Measurements from ENCODE around the gene RCCD1.
A peak's percentile ranks its signal among the peaks of the same experiment; 100 is the strongest.

RCCD1 gene

GRCh38 chr15:90991587-90992285 is 37.1 kb downstream of the RCCD1 start:
- no peak overlapping the region for H3K4me3 ChIP-seq (ENCODE audit: low read depth, low read length)
- H3K4me1 ChIP-seq (ENCODE audit: control insufficient read depth, insufficient read depth, low read length, unreplicated experiment) = peaks cover 29% of the 10 kb centered on the region
- peaks cover 93% of the 10 kb centered on the region for H3K79me2 ChIP-seq (ENCODE audit: control insufficient read depth, insufficient read depth, low read length, unreplicated experiment)
- H3K36me3 ChIP-seq (ENCODE audit: insufficient read depth, low read length) = no peaks in the 10 kb centered on the region
- no peaks in the 10 kb centered on the region for H3K27me3 ChIP-seq (ENCODE audit: insufficient read depth, low read length)
- no peak overlapping the region for H3K27ac ChIP-seq (ENCODE audit: low read depth, low read length)
- H2AFZ ChIP-seq (ENCODE audit: low read length, unreplicated experiment) = no peak overlapping the region

- Histone ChIP-seq H3K27me3 (ENCODE audit: insufficient read depth, low read length) (no peaks in the 10 kb centered on the region), H3K4me1 (ENCODE audit: control insufficient read depth, insufficient read depth, low read length, unreplicated experiment) (peaks cover 16% of the 10 kb centered on the region), H3K36me3 (ENCODE audit: insufficient read depth, low read length) (0 out of 2 replicates have a peak, but pooled peaks cover 3% of the 10 kb centered on the region), H3K27ac (ENCODE audit: low read depth, low read length) (peak overlapping the region; percentile 74; the same call in 1 of the 2 replicates), H3K4me3 (ENCODE audit: low read depth, low read length) (peak overlapping the region; percentile 94), H3K79me2 (ENCODE audit: control insufficient read depth, insufficient read depth, low read length, unreplicated experiment) (peaks cover 70% of the 10 kb centered on the region), H2AFZ (ENCODE audit: low read length, unreplicated experiment) (peak overlapping the region; percentile 69)
These were observed 39.4 kb downstream of the RCCD1 start for GRCh38 chr15:90994059-90994416.

GRCh38 chr15:90994417-90995311 is 40.0 kb downstream of the RCCD1 start, which contains the start of gene PRC1:
PRC1 (minus strand) TSS chr15:90994535; CDS start chr15:90994417, 118 bp downstream.
- peak within 1 kb of the TSS; percentile 82 for H2AFZ ChIP-seq (ENCODE audit: low read length, unreplicated experiment)

GRCh38 chr15:90998737-90999136 is 44.1 kb downstream of the RCCD1 start:
- Histone ChIP-seq H3K4me3 (ENCODE audit: low read depth, low read length) (no peak overlapping the region), H3K36me3 (ENCODE audit: insufficient read depth, low read length) (peaks cover 15% of the 10 kb centered on the region; the same call in 1 of the 2 replicates), H3K27ac (ENCODE audit: low read depth, low read length) (no peak overlapping the region)

More at GRCh38 chr15:90994417-90995311, 40.0 kb downstream of the RCCD1 start, which contains the start of gene PRC1:
- Histone ChIP-seq H3K79me2 (ENCODE audit: control insufficient read depth, insufficient read depth, low read length, unreplicated experiment) (peaks cover 64% of the 10 kb centered on the region), H3K4me1 (ENCODE audit: control insufficient read depth, insufficient read depth, low read length, unreplicated experiment) (peaks cover 16% of the 10 kb centered on the region), H3K27ac (ENCODE audit: low read depth, low read length) (peak within 1 kb of the TSS; percentile 83), H3K4me3 (ENCODE audit: low read depth, low read length) (peak within 1 kb of the TSS; percentile 94), H3K27me3 (ENCODE audit: insufficient read depth, low read length) (no peaks in the 10 kb centered on the region), H3K36me3 (ENCODE audit: insufficient read depth, low read length) (0 out of 2 replicates have a peak, but pooled peaks cover 3% of the 10 kb centered on the region)

GRCh38 chr15:91001209-91001608 is 46.5 kb downstream of the RCCD1 start:
- peaks cover 15% of the 10 kb centered on the region; the same call in 1 of the 2 replicates for H3K36me3 ChIP-seq (ENCODE audit: insufficient read depth, low read length)
- no peaks in the 10 kb centered on the region for H3K27me3 ChIP-seq (ENCODE audit: insufficient read depth, low read length)
- no peak overlapping the region for H3K4me3 ChIP-seq (ENCODE audit: low read depth, low read length)
- no peak overlapping the region for H3K27ac ChIP-seq (ENCODE audit: low read depth, low read length)
- no peak overlapping the region for H2AFZ ChIP-seq (ENCODE audit: low read length, unreplicated experiment)
- peaks cover 4% of the 10 kb centered on the region for H3K79me2 ChIP-seq (ENCODE audit: control insufficient read depth, insufficient read depth, low read length, unreplicated experiment)
- H3K4me1 ChIP-seq (ENCODE audit: control insufficient read depth, insufficient read depth, low read length, unreplicated experiment) = no peaks in the 10 kb centered on the region

More at GRCh38 chr15:90998737-90999136, 44.1 kb downstream of the RCCD1 start:
- Histone ChIP-seq H3K79me2 (ENCODE audit: control insufficient read depth, insufficient read depth, low read length, unreplicated experiment) (peaks cover 26% of the 10 kb centered on the region), H3K4me1 (ENCODE audit: control insufficient read depth, insufficient read depth, low read length, unreplicated experiment) (peaks cover 6% of the 10 kb centered on the region), H3K27me3 (ENCODE audit: insufficient read depth, low read length) (no peaks in the 10 kb centered on the region), H2AFZ (ENCODE audit: low read length, unreplicated experiment) (no peak overlapping the region)

- Histone ChIP-seq H3K36me3 (ENCODE audit: insufficient read depth, low read length) (peaks cover 5% of the 10 kb centered on the region; the same call in 1 of the 2 replicates), H3K27ac (ENCODE audit: low read depth, low read length) (no peak overlapping the region), H3K79me2 (ENCODE audit: control insufficient read depth, insufficient read depth, low read length, unreplicated experiment) (no peaks in the 10 kb centered on the region)
These were observed 52.6 kb downstream of the RCCD1 start for GRCh38 chr15:91007266-91007665.

More at GRCh38 chr15:91007266-91007665, 52.6 kb downstream of the RCCD1 start:
- H2AFZ ChIP-seq (ENCODE audit: low read length, unreplicated experiment) = no peak overlapping the region
- H3K4me3 ChIP-seq (ENCODE audit: low read depth, low read length) = no peak overlapping the region
- no peaks in the 10 kb centered on the region for H3K27me3 ChIP-seq (ENCODE audit: insufficient read depth, low read length)
- H3K4me1 ChIP-seq (ENCODE audit: control insufficient read depth, insufficient read depth, low read length, unreplicated experiment) = no peaks in the 10 kb centered on the region

Measured in ACC112 (cell line).